NCI-H446 treated with DMSO at 0.1 percent for 48 hours (cell line): ENCODE measurements around the gene THBS2.
"Not testable (repeated sequence)": the region's sequence is repeated elsewhere in the genome, so short reads cannot be mapped to it uniquely, and the experiment has no call there.

ENCODE experiments used
- DNase-seq: peaks from one replicate; lab custom pipeline; 2025; lab: John Stamatoyannopoulos, UW

THBS2 gene

DNA sequence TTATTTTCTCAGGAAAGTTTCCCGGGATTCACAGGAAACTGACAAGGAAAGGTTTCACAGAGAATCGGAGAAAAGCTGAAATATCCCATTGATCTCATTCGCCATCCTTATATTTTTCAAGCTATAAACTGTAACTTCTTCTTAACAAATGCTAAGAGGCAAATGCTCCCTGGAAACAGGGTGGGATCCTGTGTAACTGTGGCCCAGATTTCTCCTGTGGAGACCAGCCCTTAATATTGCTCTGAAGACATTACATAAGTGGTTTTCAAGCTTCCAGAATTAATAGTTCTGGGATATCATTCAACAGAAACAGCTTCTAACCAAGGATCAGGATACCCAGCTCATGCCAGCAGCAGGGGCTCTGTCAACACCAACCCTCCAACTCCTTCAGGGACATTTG lies 69.2 kb downstream of the THBS2 start:
- no peak for DNase-seq

DNA sequence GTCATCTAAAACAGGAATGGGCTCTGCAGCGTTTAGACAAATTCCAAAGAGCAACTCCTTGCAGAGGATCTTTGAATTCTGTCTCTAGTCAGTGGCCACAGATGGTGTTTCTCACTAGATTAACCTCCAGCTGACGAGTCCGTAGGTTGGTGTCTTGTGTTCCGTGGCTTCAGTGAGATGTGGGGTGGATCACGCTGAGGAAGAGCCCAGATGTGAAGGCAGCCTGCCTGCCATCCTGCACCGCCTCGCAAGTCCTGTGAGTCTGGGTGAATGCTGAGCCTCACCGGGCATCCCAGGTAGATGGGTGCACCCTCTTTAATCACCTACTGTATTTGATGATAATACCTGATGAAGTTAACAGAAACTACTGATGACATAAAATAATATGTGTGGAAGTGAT lies 70.4 kb downstream of the THBS2 start:
- DNase-seq, result no peak

DNA sequence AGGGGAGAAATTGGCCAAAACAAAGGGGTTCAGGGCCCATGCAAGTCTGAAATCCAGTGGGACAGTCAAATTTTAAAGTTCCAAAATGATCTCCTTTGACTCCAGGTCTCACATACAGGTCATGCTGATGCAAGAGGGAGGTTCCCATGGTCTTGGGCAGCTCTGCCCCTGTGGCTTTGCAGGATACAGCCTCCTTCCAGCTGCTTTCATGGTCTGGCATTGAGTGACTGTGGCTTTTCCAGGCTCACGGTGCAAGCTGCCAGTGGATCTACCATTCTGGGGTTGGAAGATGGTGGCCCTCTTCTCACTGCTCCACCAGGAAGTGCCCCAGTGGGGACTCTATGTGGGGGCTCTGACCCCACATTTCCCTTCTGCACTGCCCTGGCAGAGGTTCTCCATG lies 73.8 kb downstream of the THBS2 start:
- not testable (repeated sequence) for DNase-seq

DNA sequence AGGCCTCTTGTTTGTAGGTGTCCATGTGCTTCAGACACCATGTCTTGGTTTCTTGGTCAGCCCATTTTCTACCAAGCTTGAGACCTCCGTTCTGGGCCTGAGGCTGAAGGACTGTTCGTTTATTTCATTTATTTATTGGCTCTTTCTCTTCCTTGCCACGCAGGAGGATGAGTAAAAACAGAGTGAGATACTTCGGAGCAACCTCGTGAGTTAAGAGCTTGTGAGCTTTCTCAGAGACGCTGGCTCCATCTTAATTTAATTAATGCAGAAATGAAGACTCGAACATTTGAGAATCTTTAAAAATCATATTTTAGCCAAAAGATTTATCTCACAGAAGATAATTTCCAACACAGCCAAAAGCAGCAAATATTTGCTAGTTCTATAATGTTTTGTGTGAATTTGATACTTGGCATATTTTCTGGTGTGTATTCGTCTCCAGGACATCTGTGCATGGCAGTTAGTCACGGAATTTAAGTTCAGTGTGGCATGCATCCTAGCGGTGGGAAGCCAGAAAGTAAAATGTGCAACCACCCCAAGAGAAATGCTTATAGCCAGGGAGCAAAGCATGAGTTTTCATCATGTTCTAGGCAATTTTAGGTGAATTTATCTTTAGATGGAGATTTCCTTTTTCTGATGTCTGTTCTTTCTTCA lies 76.0 kb downstream of the THBS2 start:
- no peak for DNase-seq

DNA sequence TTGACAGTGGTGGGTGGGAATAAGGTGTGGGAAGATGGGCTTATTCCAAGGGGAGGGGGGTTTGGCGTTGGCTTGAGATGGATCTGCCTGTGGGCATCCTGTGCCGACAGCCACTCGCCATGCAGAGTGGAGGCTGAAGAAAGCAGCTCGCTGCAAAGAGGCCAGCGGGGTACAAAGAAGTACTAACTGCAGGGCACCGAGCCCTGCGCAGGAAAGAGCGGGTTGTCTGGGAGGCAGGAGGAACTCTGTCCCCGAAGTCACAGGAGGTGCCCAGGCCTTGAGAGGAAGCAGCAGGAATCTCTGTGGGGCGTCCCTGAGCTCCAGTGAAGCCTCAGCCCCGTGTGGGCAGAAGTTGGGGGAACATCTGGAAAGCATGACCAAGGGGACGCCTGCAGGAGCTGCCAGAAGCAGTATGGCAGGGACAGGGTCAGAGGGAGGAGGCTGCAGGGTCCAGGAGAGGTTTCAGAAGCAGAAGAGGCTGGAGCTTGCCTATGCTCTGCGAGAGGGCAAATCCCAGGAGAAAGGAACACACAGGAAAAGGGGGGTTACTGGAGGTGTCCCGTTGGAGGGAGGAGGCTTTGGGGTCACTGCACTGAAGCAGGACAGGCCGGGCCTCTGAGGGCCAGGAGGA lies 77.2 kb downstream of the THBS2 start:
- DNase-seq, result no peak

DNA sequence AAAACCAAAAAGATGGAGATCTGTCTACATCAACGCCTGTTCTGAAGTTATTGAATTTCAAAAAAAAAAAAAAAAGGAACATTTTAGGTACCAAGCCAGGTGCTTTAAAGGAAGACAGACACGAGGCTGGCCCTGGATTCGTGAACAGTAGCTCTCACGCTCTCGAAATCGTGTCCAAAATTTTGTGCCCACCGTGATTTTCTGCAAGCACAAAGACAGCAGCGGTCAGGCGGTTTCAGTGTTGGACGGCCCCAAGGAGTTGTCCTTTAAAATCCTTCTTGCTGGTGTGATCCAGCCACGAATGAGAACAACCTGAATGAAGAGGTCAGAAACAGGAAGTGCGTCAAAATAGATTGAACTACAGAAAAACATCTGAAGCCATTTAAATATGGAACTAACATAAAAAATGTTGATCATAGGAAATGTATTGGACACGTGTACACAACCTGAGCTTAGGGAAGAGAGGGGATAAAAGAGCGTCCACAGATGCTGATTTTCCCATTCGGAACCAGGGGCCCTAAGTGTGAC lies 78.2 kb downstream of the THBS2 start:
- no peak for DNase-seq

DNA sequence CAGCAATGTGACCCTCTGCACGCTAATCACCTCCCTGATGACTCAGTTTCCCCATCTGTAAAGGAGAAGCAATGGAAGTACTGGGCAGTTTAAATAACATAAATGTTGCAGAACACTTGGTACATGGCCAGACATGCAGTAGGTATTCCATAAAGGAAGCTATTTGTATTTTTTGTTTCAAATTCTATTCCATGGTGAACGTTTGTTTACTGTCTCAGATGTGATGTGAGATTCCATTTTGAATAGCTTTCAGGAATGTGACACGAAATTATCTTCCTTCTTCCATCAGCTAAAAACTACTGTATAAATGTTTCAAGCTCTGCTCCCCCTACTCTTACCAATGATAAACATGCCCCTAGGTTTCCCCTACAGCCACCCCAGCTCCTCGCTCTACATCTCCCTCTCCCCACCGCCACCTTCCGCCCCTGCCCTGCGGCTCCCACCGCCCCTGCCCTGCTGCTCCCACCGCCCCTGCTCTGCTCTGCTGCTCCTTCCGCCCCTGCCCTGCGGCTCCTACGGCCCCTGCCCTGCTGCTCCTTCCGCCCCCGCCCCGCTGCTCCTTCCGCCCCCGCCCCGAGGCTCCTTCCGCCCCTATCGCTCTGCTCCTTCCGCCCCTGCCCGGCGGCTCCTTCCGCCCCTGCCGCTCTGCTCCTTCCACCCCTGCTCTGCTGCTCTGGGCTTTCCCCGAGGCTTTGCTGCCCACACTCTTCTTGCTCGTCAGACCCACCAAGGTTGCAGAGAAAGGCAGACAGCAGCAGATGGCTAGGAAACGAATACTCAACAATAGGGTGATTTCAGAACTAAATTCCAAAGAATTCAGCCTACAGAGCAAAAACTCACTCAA lies 78.9 kb downstream of the THBS2 start:
- no peak for DNase-seq

DNA sequence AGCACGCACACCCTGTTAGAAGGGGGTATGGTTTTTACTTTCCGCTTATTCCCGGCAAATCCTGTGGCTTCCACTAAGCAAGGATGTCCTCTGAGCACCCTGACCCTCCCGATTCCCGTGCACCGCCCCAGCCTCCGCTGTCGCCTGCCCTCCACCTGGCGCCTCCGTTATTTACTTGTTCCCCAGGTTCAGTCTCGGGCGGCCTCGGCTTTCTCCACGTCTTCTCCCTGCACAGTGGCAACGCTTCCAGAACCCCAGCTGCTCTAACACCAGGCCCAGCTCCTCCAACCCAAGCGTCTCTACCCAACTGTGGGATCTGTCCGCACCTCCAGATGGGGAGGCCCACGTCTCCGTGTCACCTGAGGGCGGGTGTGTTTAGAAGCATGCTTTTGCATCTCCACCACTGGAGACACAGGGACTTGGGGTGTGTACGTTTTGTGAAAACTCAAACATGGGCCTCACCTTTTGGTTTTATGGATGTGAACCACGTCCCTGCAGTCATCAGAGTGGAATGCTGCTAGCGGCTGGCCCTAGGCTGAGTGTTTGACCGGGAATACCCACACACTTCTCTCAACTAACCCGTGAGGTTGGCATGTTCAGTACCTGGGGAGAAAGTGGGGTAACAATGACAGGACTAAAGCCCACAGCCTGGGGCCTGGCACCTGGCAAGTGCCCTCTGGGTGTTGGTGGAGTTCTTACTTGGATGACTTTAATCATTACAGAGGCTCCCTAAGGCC lies 79.9 kb downstream of the THBS2 start:
- no peak for DNase-seq

DNA sequence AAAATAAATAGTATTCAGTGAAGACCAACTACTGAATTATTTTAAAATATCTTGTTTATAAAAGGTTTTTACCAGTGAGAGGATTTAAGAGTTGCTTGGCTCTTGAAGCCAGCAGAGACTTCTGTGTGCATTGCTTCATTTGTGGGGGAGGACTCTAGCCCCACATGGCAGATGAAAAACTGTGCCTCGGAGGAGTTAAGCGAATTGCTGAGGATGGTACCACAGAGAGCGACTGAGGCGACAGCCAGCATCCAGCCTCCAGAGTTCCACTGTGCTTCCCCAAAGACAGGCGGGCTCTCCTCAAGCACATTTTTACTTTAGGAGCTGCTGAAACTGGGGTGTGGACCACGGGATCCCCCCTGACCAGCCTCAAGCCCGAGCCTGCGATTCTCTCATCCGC lies 80.7 kb downstream of the THBS2 start:
- no peak for DNase-seq

DNA sequence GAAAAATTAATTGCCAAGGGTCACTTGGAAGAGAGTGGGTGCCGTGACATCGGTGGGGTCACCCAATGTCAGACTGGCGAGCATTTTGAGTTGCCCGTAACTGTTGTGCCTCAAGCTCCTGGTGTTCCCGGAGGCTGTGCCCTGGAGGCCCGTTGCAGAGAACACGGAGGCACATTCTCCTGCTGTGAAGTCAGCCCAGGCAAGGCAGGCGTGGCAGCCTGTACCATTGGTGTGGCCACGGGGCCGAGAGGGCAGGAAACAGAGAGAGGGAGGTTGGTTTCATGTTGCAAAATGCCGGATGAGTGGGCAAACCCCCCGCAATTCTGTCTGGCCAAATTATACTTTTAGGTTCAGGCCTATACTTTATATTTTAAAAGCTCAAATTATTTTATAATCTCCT lies 81.2 kb downstream of the THBS2 start:
- no peak for DNase-seq

DNA sequence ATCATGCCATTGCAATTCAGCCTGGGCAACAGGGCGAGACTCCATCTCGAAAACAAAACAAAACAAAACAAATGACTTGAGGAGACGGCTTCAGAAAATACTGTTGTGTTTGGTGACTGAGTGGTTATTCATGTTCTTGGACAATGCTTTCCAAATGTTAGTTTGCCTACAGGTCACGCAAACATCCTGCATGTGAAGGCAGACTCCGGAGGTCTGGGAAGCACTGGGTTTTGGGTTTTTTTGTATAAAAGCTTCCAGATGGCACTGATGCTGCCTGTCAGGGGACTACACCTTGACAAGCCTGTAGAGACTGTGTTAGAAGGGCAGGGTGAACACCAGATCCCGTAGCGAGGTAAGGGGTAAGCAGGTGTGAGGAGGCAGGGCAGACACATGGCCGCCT lies 81.7 kb downstream of the THBS2 start:
- DNase-seq, result no peak

DNA sequence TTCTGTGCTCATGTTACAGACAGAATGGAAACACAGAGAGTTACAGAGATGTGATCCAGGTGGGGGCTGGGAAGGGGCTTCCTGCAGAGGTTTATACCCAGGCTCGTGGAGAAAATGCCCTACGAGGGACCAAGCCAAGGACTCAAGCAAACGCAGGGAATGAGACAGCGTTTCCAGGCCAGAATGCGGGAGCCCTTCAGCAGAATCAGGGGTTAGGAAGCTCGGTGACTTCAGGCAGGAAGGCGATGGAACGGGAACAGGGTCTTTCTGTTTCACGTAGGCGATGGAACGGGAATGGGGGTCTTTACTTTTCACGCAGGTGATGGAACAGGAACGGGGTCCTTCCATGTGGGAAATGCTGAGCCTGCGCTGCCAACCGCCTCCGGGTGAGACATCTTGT lies 82.6 kb downstream of the THBS2 start:
- no peak for DNase-seq

DNA sequence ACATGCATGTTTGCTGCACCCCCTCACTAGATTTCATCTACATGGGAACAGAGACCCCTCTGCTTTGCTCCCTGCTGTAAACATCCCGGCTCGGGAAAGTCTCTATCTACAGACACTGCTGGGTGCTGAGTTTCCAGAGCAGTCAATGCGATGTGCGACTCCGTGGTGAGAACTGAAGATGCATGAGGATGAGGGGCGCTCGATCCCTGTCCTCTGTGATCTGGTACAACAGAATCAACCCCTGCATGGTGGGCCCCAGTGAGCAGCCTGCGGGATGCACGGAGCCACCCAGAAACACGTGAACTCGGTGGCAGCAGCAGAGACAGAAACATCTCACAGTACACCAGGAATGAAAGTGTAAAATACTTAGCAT lies 83.1 kb downstream of the THBS2 start:
- DNase-seq, result no peak

DNA sequence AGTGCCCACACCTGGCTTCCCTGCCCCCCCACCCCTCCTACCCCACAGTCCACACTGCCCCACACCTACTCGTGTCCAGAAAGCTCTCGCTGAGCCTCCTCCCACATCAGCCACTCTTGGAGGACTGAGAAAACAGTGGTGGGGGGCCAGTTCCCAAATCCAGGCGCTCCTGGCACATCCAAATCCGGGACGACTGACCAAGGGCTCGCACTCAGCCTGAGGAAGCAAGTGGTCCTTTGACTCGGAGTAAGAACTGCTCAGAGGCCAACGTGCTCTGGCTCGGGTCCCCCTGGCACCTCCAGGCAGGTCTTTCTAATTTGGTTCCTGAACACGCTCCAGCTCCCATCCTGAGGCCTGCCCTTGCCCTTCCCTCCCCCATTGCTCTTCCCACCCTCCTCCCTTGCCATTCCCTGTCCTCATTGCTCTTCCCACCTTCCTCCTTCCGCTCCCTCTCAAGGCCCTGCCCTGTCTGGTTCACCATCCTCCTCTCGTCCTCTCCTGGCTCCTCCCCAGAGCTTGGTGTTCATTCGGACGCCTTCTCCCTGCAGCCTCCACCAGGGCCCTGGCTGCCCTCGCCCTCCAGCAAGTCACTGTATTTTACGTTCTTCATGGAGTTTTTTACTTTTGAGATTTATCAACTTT lies 83.6 kb downstream of the THBS2 start:
- DNase-seq, result no peak

DNA sequence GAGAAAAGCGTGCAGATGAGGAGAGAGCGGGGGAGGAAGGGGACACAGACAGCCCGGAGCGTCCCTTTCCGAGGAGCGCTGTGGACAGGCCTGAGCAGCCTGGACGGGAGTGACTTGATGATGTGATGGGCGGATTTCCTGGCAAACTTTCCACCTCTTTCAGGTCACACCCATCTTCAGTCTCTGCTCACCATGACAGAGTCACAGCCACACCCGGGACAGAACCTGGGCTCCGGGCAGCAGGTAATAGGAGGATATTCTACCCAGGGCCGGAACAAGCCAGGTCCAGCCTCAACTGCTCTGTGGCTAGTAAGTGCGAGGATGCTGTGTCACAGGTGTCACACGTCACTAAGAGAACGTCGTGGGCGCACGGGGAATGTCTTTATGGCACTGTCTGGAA lies 84.3 kb downstream of the THBS2 start:
- DNase-seq, result no peak

DNA sequence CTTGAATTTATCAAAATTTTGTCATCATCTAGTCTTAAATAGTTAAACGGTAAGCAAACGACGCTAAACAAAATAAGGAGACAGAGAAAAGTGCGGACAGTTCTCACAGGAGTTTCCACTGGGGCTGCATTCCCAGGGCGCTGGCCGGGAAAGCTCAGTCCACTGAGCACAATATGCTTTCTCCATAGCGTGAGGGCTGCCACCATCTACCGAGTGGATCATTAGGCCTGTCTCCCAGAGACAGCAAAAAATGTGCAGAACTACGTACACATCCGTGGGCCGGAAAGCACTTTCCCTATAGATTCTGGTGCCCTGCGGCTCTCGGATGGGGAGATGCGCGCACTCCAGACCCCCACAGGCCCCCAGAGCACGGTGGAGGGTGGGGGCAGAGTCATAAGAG lies 84.9 kb downstream of the THBS2 start:
- DNase-seq, result no peak

DNA sequence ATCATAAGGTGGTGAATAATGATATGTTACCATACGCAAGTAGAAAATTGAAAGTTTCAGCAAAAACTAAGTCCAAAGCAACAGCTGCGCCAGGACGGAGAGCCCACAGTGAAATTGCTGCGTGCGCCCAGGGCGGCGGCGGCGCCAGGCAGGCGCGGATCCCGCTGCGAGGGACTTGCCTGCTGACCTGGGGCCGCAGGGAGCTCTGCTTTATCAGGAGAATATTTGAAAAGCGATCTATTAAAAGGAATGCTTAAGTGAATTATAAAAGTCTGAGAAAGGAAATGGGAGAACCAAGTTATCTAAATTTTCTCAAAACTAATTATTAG lies 85.4 kb downstream of the THBS2 start:
- no peak for DNase-seq

DNA sequence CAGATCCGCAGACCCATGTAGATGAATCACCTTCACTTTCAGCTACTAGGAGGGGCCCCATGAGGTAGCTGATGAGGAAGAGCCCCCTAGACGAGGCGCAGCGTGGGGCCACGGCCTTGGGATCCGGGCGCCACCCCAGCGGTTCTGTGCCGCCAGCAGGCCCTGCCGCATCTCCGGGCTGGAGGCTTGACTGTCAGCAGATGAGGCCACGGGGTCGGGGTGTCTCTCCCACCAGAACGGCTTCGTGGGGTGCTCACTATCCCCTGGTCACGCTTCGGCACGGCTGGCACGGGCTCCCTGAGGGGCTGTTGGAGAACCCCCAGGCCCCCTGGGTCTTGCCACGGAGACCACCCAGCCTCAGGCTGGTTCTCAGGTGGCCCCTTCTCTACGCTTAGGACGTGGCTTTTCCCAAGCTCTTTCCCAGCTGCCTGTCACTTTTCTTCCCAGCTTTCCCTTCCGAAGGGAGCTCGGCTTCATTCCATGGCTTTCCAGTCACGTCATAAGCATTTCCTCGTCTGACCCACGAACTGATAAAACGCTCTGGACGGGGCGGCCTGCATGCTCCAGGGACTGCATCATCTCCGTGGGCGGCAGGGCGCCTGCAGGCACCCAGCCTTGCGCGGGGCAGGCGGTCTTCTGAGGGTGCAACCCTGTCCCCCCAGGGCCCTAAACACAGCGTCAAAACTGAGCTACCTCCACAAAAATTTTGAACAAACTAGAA lies 85.9 kb downstream of the THBS2 start:
- no peak for DNase-seq

DNA sequence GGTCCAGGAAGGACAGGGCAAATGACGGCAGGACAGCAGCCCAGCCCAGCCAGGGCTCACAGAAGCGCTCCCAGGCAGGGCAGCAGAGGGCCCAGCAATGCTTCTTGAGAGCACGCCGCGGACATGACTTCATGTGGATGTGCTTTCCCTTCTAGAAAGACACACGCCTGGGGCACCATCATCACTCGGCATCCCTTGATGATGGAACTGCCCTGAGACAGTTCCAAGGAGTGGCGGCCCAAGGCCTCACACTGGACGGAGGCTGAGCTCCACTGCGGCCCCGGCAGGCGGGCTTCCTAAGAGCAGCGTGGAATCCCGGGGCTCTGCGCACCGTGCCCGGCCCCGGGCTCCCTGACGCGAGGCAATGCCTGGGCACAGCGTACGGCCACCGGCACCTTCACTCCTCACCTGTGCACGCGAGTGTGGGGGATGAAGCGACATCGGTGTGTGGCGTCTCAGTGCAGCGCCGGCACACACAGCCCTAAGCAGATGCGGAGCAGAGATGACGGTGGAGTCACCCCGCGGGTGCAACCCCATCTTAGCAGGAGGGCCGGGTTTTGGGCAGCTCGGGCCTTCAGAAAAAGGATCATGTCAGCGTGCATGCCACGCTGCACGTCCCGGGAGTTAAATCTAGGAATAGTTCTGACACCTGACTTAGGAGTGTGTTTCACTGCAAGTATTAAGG lies 86.6 kb downstream of the THBS2 start:
- DNase-seq, result no peak
